Epithelial cell of esophagus (primary cell): Measurements from ENCODE around the gene LRRC7.

ENCODE experiments used
- DNase-seq: peaks from one replicate; pipeline ENCODE4 v3.0.0; 2010; ENCODE audit warnings: low read depth
- H3K4me3 ChIP-seq: 2 replicates; pipeline ENCODE4 v1.5.1; 2011; ENCODE audit warnings: mild to moderate bottlenecking, low read length, control low read depth
- TF ChIP-seq, protein P1 (sequence below): IDR thresholded peaks from 2 replicates; pipeline ENCODE4 v1.5.1; 2011; ENCODE audit warnings: low read depth, mild to moderate bottlenecking, low read length, control low read depth, inconsistent platforms; ENCODE audit not compliant: insufficient read depth; ENCODE audit errors: missing control alignments

Gene LRRC7

DNA sequence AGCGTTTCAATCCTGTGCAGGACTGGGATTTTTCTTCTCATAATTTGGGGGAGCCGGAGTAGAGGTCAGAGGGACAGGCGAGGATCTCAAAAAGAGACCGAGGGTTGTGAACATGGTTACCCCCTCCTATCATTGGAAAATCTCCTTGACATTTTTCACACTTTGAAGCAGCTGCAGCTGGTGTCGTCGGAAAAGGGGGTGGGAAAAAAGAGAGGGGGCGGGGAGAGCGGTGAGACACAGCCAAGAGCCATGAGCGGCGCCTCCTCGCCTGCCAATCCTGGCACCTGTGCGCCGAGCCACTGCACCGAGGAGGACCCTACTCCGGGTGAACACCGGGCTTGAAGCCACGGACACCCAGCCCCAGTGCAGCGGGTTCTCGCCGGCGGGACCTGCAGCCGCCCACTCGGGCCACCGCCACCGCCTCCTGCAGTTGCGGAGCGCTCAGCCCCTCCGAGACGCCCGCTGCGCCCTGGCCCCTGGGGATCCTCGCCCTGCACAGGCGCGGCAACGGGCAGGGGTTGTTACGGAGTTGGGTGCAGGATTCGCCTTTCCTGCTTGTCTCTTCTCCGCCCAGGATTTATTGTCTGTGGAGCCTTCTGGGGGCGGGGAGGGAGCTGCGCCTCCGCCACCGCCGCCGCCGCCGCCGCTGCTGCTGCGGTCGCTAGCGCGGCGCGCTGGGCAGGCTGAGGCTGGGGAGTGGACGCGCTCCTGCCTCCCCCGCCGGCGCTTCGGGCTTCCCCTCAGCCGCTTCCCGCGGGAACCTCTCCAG lies at the start of gene LRRC7:
Gene LRRC7 (plus strand): TSS at position 271 of the 769 bp plus-strand sequence. CDS start 718 bp downstream, outside the sequence.
- TF ChIP-seq, protein P1, sequence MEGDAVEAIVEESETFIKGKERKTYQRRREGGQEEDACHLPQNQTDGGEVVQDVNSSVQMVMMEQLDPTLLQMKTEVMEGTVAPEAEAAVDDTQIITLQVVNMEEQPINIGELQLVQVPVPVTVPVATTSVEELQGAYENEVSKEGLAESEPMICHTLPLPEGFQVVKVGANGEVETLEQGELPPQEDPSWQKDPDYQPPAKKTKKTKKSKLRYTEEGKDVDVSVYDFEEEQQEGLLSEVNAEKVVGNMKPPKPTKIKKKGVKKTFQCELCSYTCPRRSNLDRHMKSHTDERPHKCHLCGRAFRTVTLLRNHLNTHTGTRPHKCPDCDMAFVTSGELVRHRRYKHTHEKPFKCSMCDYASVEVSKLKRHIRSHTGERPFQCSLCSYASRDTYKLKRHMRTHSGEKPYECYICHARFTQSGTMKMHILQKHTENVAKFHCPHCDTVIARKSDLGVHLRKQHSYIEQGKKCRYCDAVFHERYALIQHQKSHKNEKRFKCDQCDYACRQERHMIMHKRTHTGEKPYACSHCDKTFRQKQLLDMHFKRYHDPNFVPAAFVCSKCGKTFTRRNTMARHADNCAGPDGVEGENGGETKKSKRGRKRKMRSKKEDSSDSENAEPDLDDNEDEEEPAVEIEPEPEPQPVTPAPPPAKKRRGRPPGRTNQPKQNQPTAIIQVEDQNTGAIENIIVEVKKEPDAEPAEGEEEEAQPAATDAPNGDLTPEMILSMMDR = no peak
- peak within 1 kb of the TSS; percentile 47 for H3K4me3 ChIP-seq
- DNase-seq = peak; percentile 29

- DNase-seq = no peak
- no peak overlapping the region for H3K4me3 ChIP-seq
- TF ChIP-seq, protein P1 = no peak
Measured at GRCh38 chr1:69519006-69519405, 48.7 kb upstream of the LRRC7 start.

GRCh38 chr1:69520326-69520725 lies 47.4 kb upstream of the LRRC7 start:
- no peak overlapping the region for H3K4me3 ChIP-seq
- DNase-seq = no peak
- TF ChIP-seq, protein P1 = no peak

DNA sequence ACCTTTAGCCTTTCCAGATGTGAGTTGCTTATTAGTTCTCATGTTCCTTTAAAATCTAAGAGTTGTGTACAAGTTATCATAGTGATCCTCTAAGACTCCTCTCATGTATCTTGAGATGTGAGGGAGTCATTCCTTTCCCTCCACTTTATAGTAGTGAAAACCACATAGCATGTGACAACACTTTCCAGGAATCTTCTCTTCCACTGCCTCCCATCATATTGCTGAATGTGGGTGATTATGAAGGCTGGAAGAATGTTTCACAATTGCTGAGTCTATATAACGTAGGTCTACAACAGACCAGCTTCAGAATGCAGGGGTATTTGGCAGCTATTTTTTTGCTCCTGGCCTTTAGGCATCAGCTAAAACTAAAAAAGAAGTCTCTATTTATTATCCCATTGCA lies 44.7 kb upstream of the LRRC7 start:
- DNase-seq = peak; percentile 82
- TF ChIP-seq, protein P1 = no peak

DNA sequence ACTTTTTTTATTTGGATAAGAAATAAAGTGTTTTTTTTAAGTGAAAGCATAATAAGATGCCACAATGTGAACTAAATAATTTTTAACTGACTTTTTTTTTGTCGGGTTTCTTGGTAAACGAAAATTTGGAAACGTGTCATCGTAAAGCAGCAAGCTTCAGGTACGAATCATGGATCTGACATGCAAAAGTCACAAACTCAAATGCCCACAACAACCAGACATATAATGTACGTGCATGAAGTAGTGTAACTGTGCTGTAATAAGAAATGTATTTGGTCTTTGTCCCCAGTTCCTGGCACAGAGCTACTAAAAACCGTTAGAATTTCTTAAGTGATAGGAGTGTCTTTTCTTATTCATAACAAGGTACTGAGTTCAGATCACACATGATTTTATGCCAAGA lies 44.3 kb upstream of the LRRC7 start:
- DNase-seq = no peak
- no peak overlapping the region for H3K4me3 ChIP-seq
- TF ChIP-seq, protein P1 = no peak

More for the DNA sequence above, 44.7 kb upstream of the LRRC7 start:
- no peak overlapping the region for H3K4me3 ChIP-seq

DNA sequence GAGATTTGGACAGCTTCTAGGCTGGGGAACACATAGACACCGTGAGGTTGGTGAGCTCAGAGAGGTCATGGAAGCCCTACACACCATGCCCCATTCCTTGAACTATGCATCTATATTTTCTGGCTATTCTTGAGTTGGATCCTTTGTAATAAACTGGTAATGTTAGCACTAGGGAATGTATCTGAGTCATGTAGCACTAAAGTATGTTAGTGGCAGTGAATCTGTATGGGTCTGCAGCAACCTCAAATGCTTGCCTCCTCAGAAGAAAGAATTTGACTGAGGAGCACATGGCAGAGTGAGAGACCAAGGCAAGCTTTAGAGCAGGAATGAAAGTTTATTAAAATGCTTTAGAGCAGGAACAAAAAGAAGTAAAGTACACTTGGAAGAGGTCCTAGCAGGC lies 43.7 kb upstream of the LRRC7 start:
- TF ChIP-seq, protein P1 = no peak
- peak; percentile 34 for DNase-seq
- H3K4me3 ChIP-seq = no peak overlapping the region

GRCh38 chr1:69527273-69527672 lies 40.4 kb upstream of the LRRC7 start:
- TF ChIP-seq, protein P1 = no peak
- DNase-seq = no peak
- H3K4me3 ChIP-seq = no peak overlapping the region
